ENCODE measurements around the gene TBL1X.

- TF ChIP-seq POLR2A (IDR thresholded peaks at IDR 0.05) (no peak), EP300 (IDR thresholded peaks at IDR 0.05) (no peak), CTCF (IDR thresholded peaks at IDR 0.05) (no peak), POLR2AphosphoS5 (IDR thresholded peaks at IDR 0.05) (no peak)
These were observed 177.6 kb downstream of the TBL1X start for GRCh38 chrX:9642270-9642995.
